Endothelial cell of umbilical vein (primary cell): Measurements from ENCODE around the gene TOMM40.

Source experiments
- MYC ChIP-seq: IDR thresholded peaks from one replicate; pipeline ENCODE4 v1.6.1; 2011; ENCODE audit warnings: mild to moderate bottlenecking, low read depth, low read length
- POLR2A ChIP-seq: IDR thresholded peaks from 2 replicates; pipeline ENCODE4 v1.6.1; 2012; ENCODE audit warnings: low read depth, mild to moderate bottlenecking, control low read depth, low read length
- POLR2AphosphoS5 ChIP-seq: IDR thresholded peaks from 2 replicates; pipeline ENCODE4 v1.6.1; 2012; ENCODE audit warnings: low read depth, mild to moderate bottlenecking, control low read depth, low read length, moderate library complexity; ENCODE audit not compliant: insufficient read depth
- TF ChIP-seq, protein P1 (sequence below), 2 donors: IDR thresholded peaks; 1 replicate in 1 of 2; 2 replicates in 1 of 2; pipeline ENCODE4 v1.5.1; 2011; ENCODE audit warnings: low read length in 2 of 2, mild to moderate bottlenecking in 2 of 2, moderate library complexity in 2 of 2, control low read depth in 1 of 2, inconsistent platforms in 1 of 2, low read depth in 1 of 2; ENCODE audit not compliant: insufficient read depth in 1 of 2; ENCODE audit errors: extremely low read depth in 1 of 2

DNA sequence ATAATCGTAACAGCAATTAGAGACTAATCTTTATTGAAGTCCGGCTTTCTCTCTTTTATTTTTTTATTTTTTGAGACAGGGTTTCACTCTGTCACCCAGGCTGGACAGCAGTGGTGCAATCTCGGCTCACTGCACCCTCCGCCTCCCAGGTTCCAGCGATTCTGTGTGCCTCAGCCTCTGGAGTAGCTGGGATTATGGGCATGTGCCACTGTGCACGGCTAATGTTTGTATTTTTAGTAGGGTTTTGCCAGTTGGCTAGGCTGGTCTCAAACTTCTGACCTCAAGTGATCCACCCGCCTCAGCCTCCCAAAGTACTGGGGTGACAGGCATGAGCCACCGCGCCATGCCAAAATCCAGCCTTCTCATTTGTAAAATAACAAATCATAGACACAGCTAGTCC is 58.5 kb downstream of the TOMM40 start:
- TF ChIP-seq, protein P1, sequence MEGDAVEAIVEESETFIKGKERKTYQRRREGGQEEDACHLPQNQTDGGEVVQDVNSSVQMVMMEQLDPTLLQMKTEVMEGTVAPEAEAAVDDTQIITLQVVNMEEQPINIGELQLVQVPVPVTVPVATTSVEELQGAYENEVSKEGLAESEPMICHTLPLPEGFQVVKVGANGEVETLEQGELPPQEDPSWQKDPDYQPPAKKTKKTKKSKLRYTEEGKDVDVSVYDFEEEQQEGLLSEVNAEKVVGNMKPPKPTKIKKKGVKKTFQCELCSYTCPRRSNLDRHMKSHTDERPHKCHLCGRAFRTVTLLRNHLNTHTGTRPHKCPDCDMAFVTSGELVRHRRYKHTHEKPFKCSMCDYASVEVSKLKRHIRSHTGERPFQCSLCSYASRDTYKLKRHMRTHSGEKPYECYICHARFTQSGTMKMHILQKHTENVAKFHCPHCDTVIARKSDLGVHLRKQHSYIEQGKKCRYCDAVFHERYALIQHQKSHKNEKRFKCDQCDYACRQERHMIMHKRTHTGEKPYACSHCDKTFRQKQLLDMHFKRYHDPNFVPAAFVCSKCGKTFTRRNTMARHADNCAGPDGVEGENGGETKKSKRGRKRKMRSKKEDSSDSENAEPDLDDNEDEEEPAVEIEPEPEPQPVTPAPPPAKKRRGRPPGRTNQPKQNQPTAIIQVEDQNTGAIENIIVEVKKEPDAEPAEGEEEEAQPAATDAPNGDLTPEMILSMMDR (IDR thresholded peaks at IDR 0.05; ENCODE audit: extremely low read depth in 1 of 2, insufficient read depth in 1 of 2, low read depth in 1 of 2, low read length in 2 of 2): no peak
- TF ChIP-seq MYC (no peak), POLR2A (no peak), POLR2AphosphoS5 (no peak)
